ENCODE results near the gene C1QTNF6. TPM values are rescaled to one million over a fixed set of nuclear protein-coding genes. Genes with fewer than 3 reads are reported as not detected.
A peak's percentile ranks its signal among the peaks of the same experiment; 100 is the strongest.

The C1QTNF6 gene
- total and polyA plus RNA-seq, 8 donors: 1.2 to 10.9 (median 3.0) TPM

DNA sequence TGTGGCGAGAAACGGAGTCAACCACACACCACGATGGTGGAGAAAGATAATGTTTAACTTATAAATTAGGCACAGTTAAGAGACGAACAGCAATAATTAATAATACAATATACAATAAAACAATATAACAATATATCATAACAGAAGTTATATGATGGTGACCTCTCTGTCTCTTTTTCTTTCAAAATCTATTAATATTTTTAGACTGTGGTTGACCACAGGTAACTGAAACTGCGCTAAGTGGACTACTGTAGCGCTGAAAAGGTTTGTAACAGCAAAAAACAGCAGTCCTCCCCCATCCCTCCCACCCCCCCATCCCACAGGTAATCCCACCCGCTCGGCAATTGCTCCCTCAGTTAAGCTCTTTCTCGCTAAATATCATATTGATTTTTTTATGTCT is 27.8 kb upstream of the C1QTNF6 start:
- no peaks in the 10 kb centered on the region for H3K4me1 ChIP-seq
- TF ChIP-seq, protein P1, sequence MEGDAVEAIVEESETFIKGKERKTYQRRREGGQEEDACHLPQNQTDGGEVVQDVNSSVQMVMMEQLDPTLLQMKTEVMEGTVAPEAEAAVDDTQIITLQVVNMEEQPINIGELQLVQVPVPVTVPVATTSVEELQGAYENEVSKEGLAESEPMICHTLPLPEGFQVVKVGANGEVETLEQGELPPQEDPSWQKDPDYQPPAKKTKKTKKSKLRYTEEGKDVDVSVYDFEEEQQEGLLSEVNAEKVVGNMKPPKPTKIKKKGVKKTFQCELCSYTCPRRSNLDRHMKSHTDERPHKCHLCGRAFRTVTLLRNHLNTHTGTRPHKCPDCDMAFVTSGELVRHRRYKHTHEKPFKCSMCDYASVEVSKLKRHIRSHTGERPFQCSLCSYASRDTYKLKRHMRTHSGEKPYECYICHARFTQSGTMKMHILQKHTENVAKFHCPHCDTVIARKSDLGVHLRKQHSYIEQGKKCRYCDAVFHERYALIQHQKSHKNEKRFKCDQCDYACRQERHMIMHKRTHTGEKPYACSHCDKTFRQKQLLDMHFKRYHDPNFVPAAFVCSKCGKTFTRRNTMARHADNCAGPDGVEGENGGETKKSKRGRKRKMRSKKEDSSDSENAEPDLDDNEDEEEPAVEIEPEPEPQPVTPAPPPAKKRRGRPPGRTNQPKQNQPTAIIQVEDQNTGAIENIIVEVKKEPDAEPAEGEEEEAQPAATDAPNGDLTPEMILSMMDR (IDR thresholded peaks at IDR 0.05): no peak
- DNase-seq (no peak), ATAC-seq (no peak), FAIRE-seq (no peak)
- H3K4me3 ChIP-seq: no peak overlapping the region
- intact Hi-C loops (cut with DNase I): no loop called here
- 81 to 83% methylated on average over 9 of the region's 9 CpGs for WGBS, 2 donors
- H3K9me3 ChIP-seq: no peaks in the 10 kb centered on the region
- H3K27ac ChIP-seq: no peak overlapping the region
- no peaks in the 10 kb centered on the region for H3K27me3 ChIP-seq
- no peaks in the 10 kb centered on the region for H3K36me3 ChIP-seq

DNA sequence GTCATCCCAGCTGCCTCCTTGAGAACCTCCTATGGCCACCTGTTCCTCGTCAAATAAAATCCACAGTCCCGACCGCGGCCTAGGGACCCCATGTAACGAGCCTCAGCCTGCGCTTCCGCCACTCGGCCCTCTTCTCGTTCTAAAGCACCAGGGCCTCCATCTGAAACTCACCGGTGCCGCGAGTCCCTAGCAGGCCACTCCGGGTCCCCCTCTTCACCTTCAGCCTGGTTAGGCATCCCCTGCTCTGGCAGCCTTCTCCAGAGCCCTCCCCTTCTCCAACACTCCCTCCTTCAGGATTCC is 26.6 kb upstream of the C1QTNF6 start:
- no peak for FAIRE-seq
- Histone ChIP-seq H3K9me3 (no peaks in the 10 kb centered on the region), H3K4me1 (no peaks in the 10 kb centered on the region), H3K4me3 (no peak overlapping the region), H3K27ac (no peak overlapping the region), H3K27me3 (no peaks in the 10 kb centered on the region), H3K36me3 (no peaks in the 10 kb centered on the region)
- DNase-seq: peak in 1 of 6 donors; percentile 27
- intact Hi-C loops (cut with DNase I): no loop called here
- no peak for ATAC-seq
- TF ChIP-seq, protein P1 (IDR thresholded peaks at IDR 0.05): no peak
- 77 to 90% methylated on average over 13 of the region's 13 CpGs for WGBS, 2 donors

DNA sequence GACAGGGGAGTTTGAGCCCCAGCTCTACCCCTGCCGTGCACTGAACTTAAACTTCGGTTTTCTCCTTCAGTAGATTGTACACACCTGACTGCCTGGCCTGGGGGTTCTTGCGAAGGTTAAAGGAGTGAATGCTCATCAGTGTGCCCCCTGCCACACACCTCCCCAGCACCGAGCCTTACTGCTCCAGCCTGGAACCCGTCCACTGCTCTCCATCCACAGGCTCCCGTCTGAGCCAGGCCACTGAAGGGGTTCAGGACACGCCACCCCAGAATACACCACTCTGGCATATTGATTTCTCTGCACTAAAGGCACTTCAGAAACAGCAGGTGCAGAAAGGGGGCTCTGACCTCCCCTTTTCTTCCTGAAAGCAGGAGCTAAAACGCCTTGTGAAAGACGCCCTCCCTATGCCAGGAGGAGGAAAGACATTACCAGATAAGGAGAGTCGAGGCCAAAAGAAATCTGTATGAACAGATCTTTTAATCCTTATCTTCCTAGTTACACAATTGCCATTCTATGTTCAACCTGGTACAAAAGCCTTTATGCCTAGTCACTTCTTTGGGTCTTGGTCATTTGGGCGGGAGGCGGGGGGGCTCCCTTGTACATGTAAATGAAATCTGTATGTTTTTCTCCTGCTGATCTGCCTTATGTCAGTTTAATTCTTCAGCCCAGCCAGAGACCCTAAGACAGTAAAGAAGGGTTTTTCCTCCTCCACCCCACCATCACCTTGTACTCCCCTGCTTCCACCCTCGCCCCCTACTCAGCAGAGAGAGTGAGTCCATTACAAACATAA is 26.1 kb upstream of the C1QTNF6 start:
- H3K27ac ChIP-seq: no peak overlapping the region
- H3K9me3 ChIP-seq: no peaks in the 10 kb centered on the region
- TF ChIP-seq, protein P1 (IDR thresholded peaks at IDR 0.05): no peak
- FAIRE-seq (no peak), DNase-seq (peak in 1 of 6 donors; percentile 28), ATAC-seq (no peak)
- no peaks in the 10 kb centered on the region for H3K4me1 ChIP-seq
- no peak overlapping the region for H3K4me3 ChIP-seq
- H3K27me3 ChIP-seq: no peaks in the 10 kb centered on the region
- WGBS, 2 donors: 69 to 76% methylated on average over 13 of the region's 13 CpGs
- H3K36me3 ChIP-seq: no peaks in the 10 kb centered on the region
- intact Hi-C loops (cut with DNase I): no loop called here

DNA sequence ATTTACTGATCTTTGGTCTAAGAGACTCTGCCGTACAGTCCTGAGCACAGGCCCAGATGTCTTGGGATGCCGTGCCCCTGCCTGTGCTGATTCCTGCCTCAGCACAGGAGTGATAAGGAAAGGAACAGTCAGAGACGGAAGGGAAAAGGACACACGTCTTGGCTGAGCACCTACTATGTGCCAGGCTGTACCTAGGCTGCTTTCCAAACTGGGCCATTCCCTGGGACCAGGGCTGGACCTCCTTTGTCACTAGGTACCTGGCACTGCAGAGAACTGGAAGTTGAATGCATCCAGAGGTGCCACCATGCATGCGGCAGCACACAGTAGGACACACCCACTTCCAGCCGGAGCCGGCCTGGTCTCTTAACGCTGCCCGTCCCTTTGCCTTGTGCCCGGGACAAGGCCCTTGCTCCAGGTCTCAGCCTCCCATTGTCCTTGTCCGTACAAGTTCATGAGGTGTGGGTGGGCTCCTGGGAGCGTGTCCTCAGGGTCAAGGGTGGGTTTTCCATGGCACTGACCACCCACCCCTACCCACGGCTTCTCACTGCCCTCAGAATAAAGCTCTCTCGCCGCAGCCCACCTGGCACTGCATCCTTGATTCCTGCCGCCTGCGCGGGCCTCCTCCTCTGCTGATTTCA is 25.3 kb upstream of the C1QTNF6 start:
- Histone ChIP-seq H3K4me1 (no peaks in the 10 kb centered on the region), H3K9me3 (no peaks in the 10 kb centered on the region), H3K4me3 (no peak overlapping the region), H3K27me3 (no peaks in the 10 kb centered on the region), H3K27ac (no peak overlapping the region), H3K36me3 (no peaks in the 10 kb centered on the region)
- ATAC-seq (no peak), DNase-seq (no peak), FAIRE-seq (no peak)
- TF ChIP-seq, protein P1 (IDR thresholded peaks at IDR 0.05): no peak
- 84 to 89% methylated on average over 18 of the region's 18 CpGs for WGBS, 2 donors
- intact Hi-C loops (cut with DNase I): no loop called here

All from pancreas (tissue), 10 donors.